GM12878 (cell line): ENCODE data around the gene CPLANE2. TPM values are rescaled to one million over a fixed set of nuclear protein-coding genes. Genes with fewer than 3 reads are reported as not detected.

Source experiments
- ATAC-seq: fragments of 200-7000 bp; cut with Tn5 transposase; 3 replicates; pipeline ENCODE4 v1.9.1; 2020; ENCODE audit warnings: mild to moderate bottlenecking, moderate library complexity
- BruUV-seq: library from RNA; stranded (reverse); fragments of 400-500 nt; replicated peaks from 2 replicates; lab custom pipeline; 2021; lab: Mats Ljungman, UMichigan
- CTCF ChIA-PET: fragments of 300-600 bp; sonication (Branson Sonifier 250); formaldehyde crosslinking; extraction: SDS; loops from one replicate; lab custom pipeline; 2021; ENCODE audit warnings: inconsistent platforms; lab: Yijun Ruan, JAX
- POLR2A ChIA-PET: fragments of 350-600 bp; formaldehyde crosslinking; extraction: SDS; loops from one replicate; lab custom pipeline; 2021; ENCODE audit warnings: inconsistent platforms; lab: Charles Lee
- RAD21 ChIA-PET: fragments of 300-600 bp; sonication (Branson Sonifier 250); formaldehyde crosslinking; loops from one replicate; lab custom pipeline; 2023; ENCODE audit warnings: antibody characterized with exemption; ENCODE audit not compliant: unreplicated experiment; lab: Charles Lee
- SMC1A ChIA-PET: fragments of 300-600 bp; sonication (Branson Sonifier 250); formaldehyde crosslinking; loops from one replicate; lab custom pipeline; 2023; ENCODE audit not compliant: unreplicated experiment, uncharacterized antibody; lab: Charles Lee
- DNase-seq: peaks from one replicate; pipeline ENCODE4 v3.0.0-alpha.2; 2011; ENCODE audit warnings: low read depth, low spot score
- FAIRE-seq: peaks from 3 replicates; lab custom pipeline; 2011; peaks lifted over from hg19 to GRCh38; lab: Jason Lieb, UNC
- H2AFZ ChIP-seq: 2 replicates; pipeline ENCODE4 v1.6.0; 2011; ENCODE audit warnings: low read depth, low read length, control low read depth; ENCODE audit not compliant: control insufficient read depth
- H3K27ac ChIP-seq: 2 replicates; pipeline ENCODE4 v1.5.1; 2011; ENCODE audit warnings: control low read depth; ENCODE audit not compliant: control insufficient read depth, insufficient read depth
- H3K27me3 ChIP-seq, 2 experiments: replicated peaks in 1 of 2; 2 replicates each; pipeline versions ENCODE4 v1.6.0 to v1.6.1; 2011; ENCODE audit warnings: low read length in 1 of 2; ENCODE audit not compliant: control insufficient read depth in 2 of 2, insufficient read depth in 2 of 2
- H3K36me3 ChIP-seq, 2 experiments: 2 replicates each; pipeline ENCODE4 v1.5.1; 2011; ENCODE audit warnings: low read length in 1 of 2; ENCODE audit not compliant: control insufficient read depth in 2 of 2, insufficient read depth in 2 of 2
- H3K4me1 ChIP-seq: 2 replicates; pipeline ENCODE4 v1.6.1; 2011; ENCODE audit warnings: mild to moderate bottlenecking, low read length, moderate library complexity, mixed read lengths; ENCODE audit not compliant: control insufficient read depth, insufficient read depth
- H3K4me2 ChIP-seq: 2 replicates; pipeline ENCODE4 v1.6.0; 2011; ENCODE audit warnings: control low read depth; ENCODE audit not compliant: control insufficient read depth, insufficient read depth
- H3K4me3 ChIP-seq: fragments of 200-600 bp; sonication (generic); 2 replicates; pipeline ENCODE4 v1.5.1; 2016
- H3K79me2 ChIP-seq: 2 replicates; pipeline ENCODE4 v1.6.0; 2011; ENCODE audit warnings: low read length; ENCODE audit not compliant: control insufficient read depth, insufficient read depth
- H3K9ac ChIP-seq: 2 replicates; pipeline ENCODE4 v1.8.0; 2011; ENCODE audit warnings: low read length, control low read depth, mixed read lengths; ENCODE audit not compliant: control insufficient read depth, insufficient read depth
- H3K9me3 ChIP-seq: replicated peaks from 3 replicates; pipeline ENCODE4 v1.5.1; 2011; ENCODE audit warnings: mild to moderate bottlenecking, low read length; ENCODE audit not compliant: control insufficient read depth, insufficient read depth
- H4K20me1 ChIP-seq: 2 replicates; pipeline ENCODE4 v1.6.0; 2011; ENCODE audit not compliant: control insufficient read depth, insufficient read depth
- CHD2 ChIP-seq: IDR thresholded peaks from 2 replicates; pipeline ENCODE4 v1.6.1; 2011; ENCODE audit warnings: low read depth, low read length, improper control_type of control experiment, borderline replicate concordance
- CREB1 ChIP-seq: IDR thresholded peaks from 2 replicates; pipeline ENCODE4 v1.6.1; 2012; ENCODE audit warnings: low read depth, mild to moderate bottlenecking, inconsistent platforms
- EZH2 ChIP-seq: IDR thresholded peaks from 2 replicates; pipeline ENCODE4 v1.6.1; 2012; ENCODE audit warnings: low read depth, mild to moderate bottlenecking, control low read depth, inconsistent platforms, low read length, borderline replicate concordance; ENCODE audit not compliant: control insufficient read depth
- KAT2A ChIP-seq: conservative IDR thresholded peaks from 2 replicates; pipeline ENCODE4 v1.6.1; 2011; ENCODE audit warnings: low read depth, low read length; ENCODE audit not compliant: control insufficient read depth
- MYC ChIP-seq: IDR thresholded peaks from 2 replicates; pipeline ENCODE4 v1.6.1; 2011; ENCODE audit warnings: mild to moderate bottlenecking, low read length, moderate library complexity, inconsistent platforms; ENCODE audit not compliant: insufficient read depth, insufficient replicate concordance, insufficient read length, severe bottlenecking
- NFIC ChIP-seq: IDR thresholded peaks from 2 replicates; pipeline ENCODE4 v1.6.1; 2012; ENCODE audit warnings: low read depth, mild to moderate bottlenecking, inconsistent platforms, low read length, moderate library complexity
- NFYA ChIP-seq: IDR thresholded peaks from 2 replicates; pipeline ENCODE4 v1.6.1; 2011; ENCODE audit warnings: low read depth, mild to moderate bottlenecking, low read length, improper control_type of control experiment, borderline replicate concordance
- NR2C2 ChIP-seq: IDR thresholded peaks from 2 replicates; pipeline ENCODE4 v1.6.1; 2011; ENCODE audit warnings: borderline replicate concordance, low read depth; ENCODE audit not compliant: control insufficient read depth, insufficient read length
- NR2F1 ChIP-seq: fragments of 450-650 bp; conservative IDR thresholded peaks from 2 replicates; pipeline ENCODE4 v1.6.1; 2017; ENCODE audit warnings: mild to moderate bottlenecking
- SMARCA5 ChIP-seq: fragments of 450-650 bp; IDR thresholded peaks from 2 replicates; pipeline ENCODE4 v1.6.1; 2017; ENCODE audit warnings: mild to moderate bottlenecking
- WGBS: methylation state at CpG from one replicate; pipeline ENCODE4 v1.1.6; 2016; ENCODE audit warnings: low lambda C conversion rate; ENCODE audit not compliant: insufficient replicate concordance, insufficient coverage; ENCODE audit errors: missing lambda C conversion rate; 5-methylcytosine and 5-hydroxymethylcytosine counted together
- in situ Hi-C: fragments of 300-500 bp; cut with MboI; formaldehyde crosslinking; loops from 9 replicates; pipeline ENCODE4 v1.14.3; 2018; ENCODE audit warnings: mixed read lengths
- intact Hi-C: fragments of 100-400 bp; cut with micrococcal nuclease; formaldehyde crosslinking; loops from one replicate; pipeline ENCODE4 v1.14.2; 2022; ENCODE audit not compliant: unreplicated experiment
- polyA plus RNA-seq, 11 experiments: library from polyadenylated mRNA; depleted of rRNA in 4 of 11; unstranded in 6 of 11; stranded (reverse) in 5 of 11; fragments of >200 nt; fragmentation: Nextera tagmentation in 4 of 11; fragmentation: Illumina TruSeq in 1 of 11; extraction: Ambion mirVana in 4 of 11; extraction: Trizol in 1 of 11; gene quantifications; 1 replicate in 1 of 11; 2 replicates in 10 of 11; pipeline versions ENCODE4 v1.2.1 to v1.2.3, GENCODE V29; 2011 to 2016; ENCODE audit warnings: inconsistent platforms in 2 of 11, missing spikeins in 2 of 11, low read depth in 1 of 11
- total RNA-seq, 4 experiments: library from RNA; depleted of rRNA in 3 of 4; stranded (reverse); fragments of >200 nt in 3 of 4; fragmentation: Illumina TruSeq in 1 of 4; extraction: Trizol in 1 of 4; gene quantifications; 2 replicates each; pipeline versions ENCODE4 v1.2.1 to v1.2.3, GENCODE V29; 2013 to 2021
- TF ChIP-seq, protein P1 (sequence below): fragments of 150-350 bp; IDR thresholded peaks from 2 replicates; pipeline ENCODE4 v1.6.1; 2016; ENCODE audit warnings: low read depth, low read length

Gene CPLANE2
- total and polyA plus RNA-seq, 10 of the 15 experiments (the other 5 are each of a cell fraction or from before 2014, with no cell fraction given): 0.09 to 4.5 (median 2.3) TPM; not detected in 1

DNA sequence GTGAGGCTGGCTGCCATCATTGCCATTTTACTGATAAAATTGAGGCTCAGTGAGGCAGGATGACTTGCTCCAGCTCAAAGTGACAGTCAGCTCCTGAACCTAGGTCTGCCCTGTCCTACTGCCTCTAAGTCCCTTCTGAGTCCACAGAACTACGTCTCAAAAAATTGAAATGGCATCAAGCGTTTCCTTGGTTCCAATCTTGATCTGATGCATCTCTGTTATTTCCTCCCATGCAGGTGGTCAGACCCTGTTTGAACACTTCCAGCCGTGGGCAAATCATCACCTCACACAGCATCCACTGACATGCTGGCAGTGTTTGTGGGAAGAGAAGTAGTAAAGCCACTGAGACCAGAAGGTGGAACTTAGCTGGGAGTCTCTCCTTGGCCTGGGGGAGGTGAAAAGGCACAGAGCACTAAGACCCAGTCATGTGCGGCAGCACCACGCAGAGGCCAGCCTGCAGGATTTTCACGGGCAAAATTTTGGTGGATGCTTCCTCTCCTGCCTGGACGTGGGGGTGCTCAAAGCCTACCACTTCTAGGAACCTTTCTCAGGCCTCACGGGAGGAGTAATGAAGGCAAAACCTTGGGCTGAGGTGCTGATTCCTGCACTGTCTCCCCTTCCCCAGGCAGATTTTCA, 7.8 kb upstream of the CPLANE2 start:
- Histone ChIP-seq H3K79me2 (no peaks in the 10 kb centered on the region), H3K36me3 (peaks cover 4% of the 10 kb centered on the region in 2 experiments; a peak in 1 of 4 replicates), H3K4me1 (peaks cover 16% of the 10 kb centered on the region), H3K4me2 (no peak overlapping the region), H2AFZ (no peak overlapping the region), H3K9ac (no peak overlapping the region), H3K4me3 (no peak overlapping the region), H3K27me3 (no peaks in the 10 kb centered on the region), H3K27ac (no peak overlapping the region), H3K9me3 (no peaks in the 10 kb centered on the region), H4K20me1 (no peaks in the 10 kb centered on the region)
- WGBS: 70% methylated on average over 8 of the region's 8 CpGs
- ATAC-seq: no peak
- ChIA-PET RAD21 (interaction anchor here (0.7 to 2.4 kb wide), 8 partner anchors 28 to 166 kb away, joined by 3 to 18 read pairs (median 4); no protein-coding TSS in a partner anchor), CTCF (interaction anchor here (0.7 to 4.7 kb wide), 18 partner anchors 8 to 199 kb away, joined by 3 to 40 read pairs (median 4); partner anchors contain the start of genes FAM131C and FBXO42), SMC1A (interaction anchor here (0.9 to 3.6 kb wide), 11 partner anchors 10 to 166 kb away, joined by 3 to 22 read pairs (median 4); no protein-coding TSS in a partner anchor), POLR2A (no interaction called here)
- FAIRE-seq: no peak
- in situ Hi-C loops: loop anchor here (5.0 kb wide), 1 partner anchor 167 kb away; no protein-coding TSS in a partner anchor
- intact Hi-C loops: loop anchor here (1.0 to 5.0 kb wide), 3 partner anchors 57 to 162 kb away; no protein-coding TSS in a partner anchor
- BruUV-seq: no TSS peak
- no peak for TF ChIP-seq NR2C2
- no peak for TF ChIP-seq SMARCA5
- TF ChIP-seq, protein P1, sequence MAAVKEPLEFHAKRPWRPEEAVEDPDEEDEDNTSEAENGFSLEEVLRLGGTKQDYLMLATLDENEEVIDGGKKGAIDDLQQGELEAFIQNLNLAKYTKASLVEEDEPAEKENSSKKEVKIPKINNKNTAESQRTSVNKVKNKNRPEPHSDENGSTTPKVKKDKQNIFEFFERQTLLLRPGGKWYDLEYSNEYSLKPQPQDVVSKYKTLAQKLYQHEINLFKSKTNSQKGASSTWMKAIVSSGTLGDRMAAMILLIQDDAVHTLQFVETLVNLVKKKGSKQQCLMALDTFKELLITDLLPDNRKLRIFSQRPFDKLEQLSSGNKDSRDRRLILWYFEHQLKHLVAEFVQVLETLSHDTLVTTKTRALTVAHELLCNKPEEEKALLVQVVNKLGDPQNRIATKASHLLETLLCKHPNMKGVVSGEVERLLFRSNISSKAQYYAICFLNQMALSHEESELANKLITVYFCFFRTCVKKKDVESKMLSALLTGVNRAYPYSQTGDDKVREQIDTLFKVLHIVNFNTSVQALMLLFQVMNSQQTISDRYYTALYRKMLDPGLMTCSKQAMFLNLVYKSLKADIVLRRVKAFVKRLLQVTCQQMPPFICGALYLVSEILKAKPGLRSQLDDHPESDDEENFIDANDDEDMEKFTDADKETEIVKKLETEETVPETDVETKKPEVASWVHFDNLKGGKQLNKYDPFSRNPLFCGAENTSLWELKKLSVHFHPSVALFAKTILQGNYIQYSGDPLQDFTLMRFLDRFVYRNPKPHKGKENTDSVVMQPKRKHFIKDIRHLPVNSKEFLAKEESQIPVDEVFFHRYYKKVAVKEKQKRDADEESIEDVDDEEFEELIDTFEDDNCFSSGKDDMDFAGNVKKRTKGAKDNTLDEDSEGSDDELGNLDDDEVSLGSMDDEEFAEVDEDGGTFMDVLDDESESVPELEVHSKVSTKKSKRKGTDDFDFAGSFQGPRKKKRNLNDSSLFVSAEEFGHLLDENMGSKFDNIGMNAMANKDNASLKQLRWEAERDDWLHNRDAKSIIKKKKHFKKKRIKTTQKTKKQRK: no peak
- TF ChIP-seq MYC: no peak
- TF ChIP-seq KAT2A: no peak
- TF ChIP-seq NR2F1: no peak
- no peak for TF ChIP-seq CHD2
- no peak for TF ChIP-seq EZH2
- TF ChIP-seq CREB1: no peak
- no peak for TF ChIP-seq NFYA
- no peak for TF ChIP-seq NFIC
- DNase-seq: no peak
